Fibroblast of skin of right biceps (primary cell): ENCODE results near the gene DRD3.

Source experiments
- DNase-seq: peaks from one replicate; pipeline ENCODE4 v3.0.0-alpha.2; 2013

The DRD3 gene

DNA sequence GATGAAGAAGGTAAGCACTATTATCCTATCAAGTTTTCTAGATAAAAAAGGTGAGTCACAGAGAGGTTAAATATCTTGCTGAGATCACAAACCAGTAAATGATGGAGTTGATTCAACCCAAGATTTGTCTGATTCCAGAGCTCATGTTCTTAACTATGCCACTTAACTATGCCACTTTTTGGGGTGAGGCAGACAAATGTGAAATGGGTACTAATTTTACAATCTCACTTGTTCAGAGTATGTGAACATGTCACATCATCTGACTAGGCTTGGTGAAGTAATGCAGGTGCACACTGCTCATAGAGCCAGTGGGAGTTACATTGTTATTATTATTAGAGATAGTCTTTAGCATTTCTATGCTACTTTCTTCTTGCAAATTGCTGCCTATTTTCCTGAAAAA, 2.0 kb downstream of the DRD3 start:
- no peak for DNase-seq

GRCh38 chr3:114176487-114176886, 2.4 kb downstream of the DRD3 start:
- DNase-seq: no peak

GRCh38 chr3:114175204-114175987, 3.5 kb downstream of the DRD3 start:
- DNase-seq: no peak

GRCh38 chr3:114171677-114172076, 7.2 kb downstream of the DRD3 start:
- DNase-seq: no peak

DNA sequence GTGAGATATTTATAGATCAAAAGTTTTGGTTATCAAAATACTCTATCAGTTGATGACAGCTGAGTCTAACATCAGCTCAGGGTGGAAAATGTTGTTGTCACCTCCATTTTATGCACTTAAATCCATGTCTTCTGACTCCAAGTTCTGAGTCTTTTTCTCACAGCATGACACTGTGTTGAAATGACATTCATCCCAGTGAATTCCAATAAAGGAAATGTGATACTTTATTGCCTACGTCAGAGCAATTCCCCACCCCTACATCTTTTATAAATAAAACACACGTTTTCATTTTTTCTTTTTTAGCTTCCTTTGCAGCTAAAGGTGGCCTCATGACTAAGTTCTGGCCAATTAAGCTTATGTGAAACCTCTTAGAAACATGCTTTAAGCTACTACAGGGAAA, 10.7 kb downstream of the DRD3 start:
- DNase-seq: no peak

DNA sequence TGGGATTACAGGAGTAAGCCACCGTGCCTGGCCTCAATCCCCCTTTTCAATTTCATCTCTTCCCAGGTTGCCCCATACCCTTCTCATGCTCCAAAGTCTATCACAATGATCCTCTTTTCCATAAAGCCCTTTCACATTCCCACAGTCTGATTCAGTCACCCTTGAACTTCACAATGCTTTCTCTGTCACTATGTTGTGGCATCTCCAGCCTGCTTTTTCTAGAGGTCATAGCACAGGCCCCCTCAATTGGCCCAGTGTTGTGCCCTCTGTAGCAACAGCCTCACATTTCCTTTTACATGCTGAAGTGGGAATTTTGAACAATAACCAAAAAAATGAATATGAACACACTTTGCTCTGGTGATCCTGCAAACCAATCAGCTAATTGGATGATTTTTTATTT, 21.5 kb downstream of the DRD3 start:
- no peak for DNase-seq

- DNase-seq: peak; percentile 22
Observed at GRCh38 chr3:114155370-114155821, 23.5 kb downstream of the DRD3 start.

- no peak for DNase-seq
Observed at GRCh38 chr3:114154321-114154821, 24.5 kb downstream of the DRD3 start.

DNA sequence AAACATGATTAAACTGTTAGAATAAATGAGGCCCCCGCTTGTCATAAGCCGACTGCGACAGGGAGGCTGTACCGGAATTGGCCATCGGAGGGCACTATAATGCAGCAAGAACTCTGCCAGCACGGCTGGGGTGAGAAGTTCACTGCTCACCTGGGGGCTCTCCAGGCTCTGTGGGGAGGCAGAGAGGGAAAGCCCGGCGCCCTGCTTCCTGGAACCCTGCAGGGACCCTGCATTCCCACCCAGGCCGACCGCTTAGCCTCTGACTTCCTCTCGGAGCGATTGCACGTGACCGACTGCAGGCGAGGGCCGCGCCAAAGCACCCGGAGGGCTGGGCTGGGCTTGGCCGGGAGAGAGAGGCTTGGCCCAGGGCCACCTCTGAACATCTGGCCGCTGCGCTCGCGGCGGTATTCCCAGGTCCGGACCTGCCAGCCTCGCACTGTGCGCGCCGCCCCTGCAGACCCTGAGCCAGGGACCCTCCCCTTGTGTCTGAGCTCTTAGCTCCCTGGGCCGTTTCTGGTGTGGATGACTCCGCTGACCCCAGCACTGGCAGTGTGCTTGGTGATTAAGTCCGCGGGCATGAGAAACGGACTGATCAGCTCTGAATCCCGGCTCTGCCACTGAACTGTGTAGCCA, 26.2 kb downstream of the DRD3 start:
- DNase-seq: peak; percentile 65

DNA sequence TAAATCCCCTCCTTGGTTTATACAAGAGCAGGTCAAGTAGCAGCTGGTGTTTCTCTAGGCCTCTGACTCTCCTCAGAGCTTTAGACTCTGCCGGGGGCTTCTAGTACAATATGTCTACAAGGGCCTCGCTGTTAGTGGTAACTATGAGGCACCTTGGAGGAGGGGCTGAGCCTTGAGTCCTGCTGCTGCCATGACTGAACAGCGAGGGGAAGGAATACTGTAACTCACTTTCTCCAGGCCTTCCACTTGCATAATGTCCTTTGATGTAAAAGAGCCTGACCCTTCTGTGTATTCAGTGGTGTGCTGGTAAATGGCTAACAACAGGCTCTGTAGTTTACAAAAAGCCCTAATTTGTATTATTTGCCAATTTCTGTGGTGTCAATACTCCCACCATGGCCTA, 27.8 kb downstream of the DRD3 start:
- no peak for DNase-seq

DNA sequence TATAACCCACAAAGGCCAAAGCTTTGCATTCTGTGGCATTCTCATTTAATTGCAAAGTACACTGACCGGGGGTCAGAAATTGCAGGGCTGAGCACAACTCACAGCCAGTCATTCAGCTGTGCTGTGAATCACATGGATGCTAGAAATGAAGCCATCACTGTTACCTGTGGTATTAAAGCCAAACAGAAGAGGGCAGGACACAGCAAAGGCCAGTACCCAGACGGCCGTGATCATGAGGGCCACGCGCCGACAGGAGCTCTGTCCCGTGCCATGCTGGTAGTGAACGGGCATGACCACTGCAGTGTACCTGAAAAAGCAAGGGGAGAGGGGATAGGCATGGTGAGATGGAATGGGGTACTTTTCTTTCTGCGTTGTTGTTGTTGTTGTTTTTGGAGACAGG, 31.6 kb downstream of the DRD3 start:
- no peak for DNase-seq

DNA sequence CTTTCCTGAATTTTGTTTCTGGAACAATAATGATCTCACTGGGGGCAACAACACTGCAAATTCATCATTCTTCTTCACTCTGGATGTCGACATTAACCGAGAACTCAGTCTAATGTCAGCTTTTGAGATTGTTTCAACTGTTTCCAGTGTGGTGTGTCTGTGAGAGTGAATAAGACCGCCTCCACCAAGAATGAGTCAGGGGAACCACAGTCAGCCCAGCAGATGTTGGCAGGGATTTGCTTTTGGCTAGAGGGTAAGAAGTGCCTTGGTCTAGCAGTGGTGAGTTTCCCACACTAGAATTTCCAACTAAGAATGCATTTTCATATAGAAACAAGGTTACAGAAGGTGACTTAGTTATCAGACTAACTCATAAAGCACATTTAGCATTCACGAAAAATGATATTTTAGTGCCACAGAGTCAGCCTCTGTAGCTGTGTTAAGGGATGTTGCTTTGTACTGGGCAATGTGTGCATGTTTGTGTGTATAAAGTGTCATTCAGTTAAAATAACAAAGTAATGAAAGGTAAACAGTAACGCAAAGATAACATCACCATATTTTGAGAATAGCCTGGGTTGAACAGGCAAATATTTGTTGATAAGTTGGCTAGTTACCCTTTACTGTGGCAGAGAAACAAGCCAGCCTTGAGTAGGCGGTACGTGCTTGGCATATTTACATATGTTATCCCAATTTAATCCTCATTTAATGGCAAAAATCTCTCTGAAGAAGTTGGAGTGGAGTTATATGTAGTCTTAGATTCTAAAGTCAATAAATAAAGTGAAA, 33.8 kb downstream of the DRD3 start:
- DNase-seq: peak; percentile 91

- no peak for DNase-seq
Observed at GRCh38 chr3:114143817-114144216, 35.0 kb downstream of the DRD3 start.

- no peak for DNase-seq
Observed at GRCh38 chr3:114139836-114140235, 39.0 kb downstream of the DRD3 start.

DNA sequence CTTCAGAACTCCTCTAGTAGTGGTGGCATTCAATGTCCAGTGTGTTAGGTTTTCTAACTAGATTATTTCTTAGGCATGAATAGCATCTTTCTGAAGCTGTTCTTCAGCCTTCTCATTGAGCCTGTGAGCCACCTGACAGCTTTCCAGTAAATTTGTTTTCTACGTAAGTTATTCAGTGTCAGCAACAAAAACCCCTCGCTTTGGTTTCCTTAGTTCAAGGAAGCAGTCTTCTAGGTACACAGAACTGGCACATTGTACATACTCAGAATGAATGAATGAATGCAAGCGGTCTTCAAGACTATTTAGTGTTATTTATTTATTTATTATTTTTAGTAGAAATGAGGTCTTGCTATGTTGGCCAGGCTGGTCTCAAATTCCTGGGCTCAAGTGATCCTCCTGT, 44.9 kb downstream of the DRD3 start:
- DNase-seq: no peak

DNA sequence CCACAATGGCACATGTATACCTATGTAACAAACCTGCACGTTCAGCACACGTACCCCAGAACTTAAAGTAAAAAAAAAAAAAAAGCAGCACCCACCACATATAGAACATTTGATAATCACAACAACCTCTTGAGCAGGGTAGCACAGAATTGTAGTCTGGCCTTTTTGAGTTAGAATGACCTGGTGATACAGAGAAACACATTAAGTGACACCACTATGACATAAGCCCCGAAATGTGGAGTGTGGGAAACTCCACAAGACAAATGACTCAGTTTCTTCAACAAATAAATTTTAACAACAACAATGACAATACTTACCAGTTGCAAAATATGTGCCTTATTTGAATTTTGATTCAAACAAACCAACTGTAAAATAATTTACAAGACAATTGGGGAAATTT, 46.4 kb downstream of the DRD3 start:
- DNase-seq: no peak

DNA sequence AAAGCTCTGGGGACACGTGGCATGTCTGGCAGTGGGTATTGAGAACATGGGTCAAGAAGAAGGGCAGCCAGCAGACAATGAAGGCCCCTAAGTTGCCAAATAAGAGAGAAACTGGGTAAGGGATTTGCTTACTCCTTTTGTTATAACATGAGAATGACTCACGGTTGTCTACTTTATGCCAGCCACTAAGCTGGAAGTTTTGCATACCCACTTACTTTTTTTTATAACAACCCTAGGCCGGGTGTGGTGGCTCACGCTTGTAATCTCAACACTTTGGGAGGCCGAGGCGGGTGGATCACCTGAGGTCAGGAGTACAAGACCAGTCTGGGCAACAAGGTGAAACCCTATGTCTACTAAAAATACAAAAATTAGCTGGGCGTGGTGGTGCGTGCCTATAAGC, 50.0 kb downstream of the DRD3 start:
- DNase-seq: no peak

- peak; percentile 49 for DNase-seq
Observed at GRCh38 chr3:114128231-114128630, 50.6 kb downstream of the DRD3 start.

- no peak for DNase-seq
Observed at GRCh38 chr3:114127517-114127916, 51.3 kb downstream of the DRD3 start.

- no peak for DNase-seq
Observed at GRCh38 chr3:114126461-114126860, 52.4 kb downstream of the DRD3 start.

GRCh38 chr3:114122027-114122709, 56.7 kb downstream of the DRD3 start:
- DNase-seq: peak; percentile 55

GRCh38 chr3:114120211-114120610, 58.6 kb downstream of the DRD3 start:
- DNase-seq: no peak

DNA sequence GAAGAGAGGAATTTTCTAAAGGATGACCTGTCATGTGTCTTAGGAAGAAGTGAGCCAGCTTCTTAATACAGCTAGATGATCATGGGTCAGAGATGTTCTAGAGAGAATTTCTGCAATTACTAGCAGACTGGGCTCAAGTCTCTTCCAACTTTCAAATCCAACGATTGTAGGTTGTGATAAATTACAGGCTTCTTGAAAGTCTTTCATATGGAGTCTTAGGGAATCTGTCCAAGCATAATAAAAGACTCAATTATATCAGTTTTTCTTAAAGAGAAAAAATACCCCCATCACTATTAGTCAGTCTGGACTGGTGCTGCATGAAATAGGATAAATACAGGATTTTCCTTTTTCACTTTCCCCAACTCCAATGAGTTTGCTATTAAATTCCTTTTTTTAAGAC, 59.1 kb downstream of the DRD3 start:
- peak; percentile 39 for DNase-seq
